ENCODE measurements around the gene RTN3.
A peak's percentile ranks its signal among the peaks of the same experiment; 100 is the strongest.
"Not testable (repeated sequence)": the region's sequence is repeated elsewhere in the genome, so short reads cannot be mapped to it uniquely, and the experiment has no call there.

RTN3 gene

GRCh38 chr11:63771741-63772318 is 90.5 kb downstream of the RTN3 start:
- H3K9me3 ChIP-seq (ENCODE audit: control insufficient read depth, low read length); H3K9ac ChIP-seq (ENCODE audit: low read length); H3K27me3 ChIP-seq (replicated peaks; ENCODE audit: control insufficient read depth, insufficient read depth, low read length); H3K36me3 ChIP-seq (ENCODE audit: control insufficient read depth, insufficient read depth, low read length, severe bottlenecking); H3K4me3 ChIP-seq (ENCODE audit: low read length); DNase-seq (ENCODE audit: low read depth): not testable (repeated sequence)
- peaks cover 21% of the 10 kb centered on the region for H3K4me1 ChIP-seq (ENCODE audit: control insufficient read depth, insufficient read depth, low read length)

GRCh38 chr11:63775191-63775590 is 93.9 kb downstream of the RTN3 start:
- H3K36me3 ChIP-seq (ENCODE audit: control insufficient read depth, insufficient read depth, low read length, severe bottlenecking): no peaks in the 10 kb centered on the region
- DNase-seq (ENCODE audit: low read depth): no peak
- H3K9me3 ChIP-seq (ENCODE audit: control insufficient read depth, low read length): no peaks in the 10 kb centered on the region
- peaks cover 12% of the 10 kb centered on the region for H3K4me1 ChIP-seq (ENCODE audit: control insufficient read depth, insufficient read depth, low read length)
- H3K9ac ChIP-seq (ENCODE audit: low read length): no peak overlapping the region
- no peaks in the 10 kb centered on the region for H3K27me3 ChIP-seq (replicated peaks; ENCODE audit: control insufficient read depth, insufficient read depth, low read length)
- no peak overlapping the region for H3K4me3 ChIP-seq (ENCODE audit: low read length)

GRCh38 chr11:63779039-63779438 is 97.7 kb downstream of the RTN3 start:
- Histone ChIP-seq H3K36me3 (ENCODE audit: control insufficient read depth, insufficient read depth, low read length, severe bottlenecking) (no peaks in the 10 kb centered on the region), H3K4me3 (ENCODE audit: low read length) (no peak overlapping the region), H3K4me1 (ENCODE audit: control insufficient read depth, insufficient read depth, low read length) (peaks cover 5% of the 10 kb centered on the region), H3K27me3 (replicated peaks; ENCODE audit: control insufficient read depth, insufficient read depth, low read length) (no peaks in the 10 kb centered on the region), H3K9me3 (ENCODE audit: control insufficient read depth, low read length) (no peaks in the 10 kb centered on the region), H3K9ac (ENCODE audit: low read length) (no peak overlapping the region)
- DNase-seq (ENCODE audit: low read depth): peak; percentile 45

GRCh38 chr11:63782749-63783148 is 101.4 kb downstream of the RTN3 start:
- Histone ChIP-seq H3K9me3 (ENCODE audit: control insufficient read depth, low read length) (no peaks in the 10 kb centered on the region), H3K4me3 (ENCODE audit: low read length) (no peak overlapping the region), H3K9ac (ENCODE audit: low read length) (no peak overlapping the region), H3K27me3 (replicated peaks; ENCODE audit: control insufficient read depth, insufficient read depth, low read length) (no peaks in the 10 kb centered on the region), H3K36me3 (ENCODE audit: control insufficient read depth, insufficient read depth, low read length, severe bottlenecking) (no peaks in the 10 kb centered on the region), H3K4me1 (ENCODE audit: control insufficient read depth, insufficient read depth, low read length) (peaks cover 5% of the 10 kb centered on the region)
- no peak for DNase-seq (ENCODE audit: low read depth)

GRCh38 chr11:63783925-63784592 is 102.8 kb downstream of the RTN3 start:
- Histone ChIP-seq H3K9ac (ENCODE audit: low read length) (no peak overlapping the region), H3K4me1 (ENCODE audit: control insufficient read depth, insufficient read depth, low read length) (no peaks in the 10 kb centered on the region), H3K4me3 (ENCODE audit: low read length) (no peak overlapping the region), H3K9me3 (ENCODE audit: control insufficient read depth, low read length) (no peaks in the 10 kb centered on the region), H3K27me3 (replicated peaks; ENCODE audit: control insufficient read depth, insufficient read depth, low read length) (no peaks in the 10 kb centered on the region), H3K36me3 (ENCODE audit: control insufficient read depth, insufficient read depth, low read length, severe bottlenecking) (no peaks in the 10 kb centered on the region)
- no peak for DNase-seq (ENCODE audit: low read depth)

- Histone ChIP-seq H3K9ac (ENCODE audit: low read length) (no peak overlapping the region), H3K4me1 (ENCODE audit: control insufficient read depth, insufficient read depth, low read length) (no peaks in the 10 kb centered on the region), H3K9me3 (ENCODE audit: control insufficient read depth, low read length) (peaks cover 2% of the 10 kb centered on the region), H3K36me3 (ENCODE audit: control insufficient read depth, insufficient read depth, low read length, severe bottlenecking) (no peaks in the 10 kb centered on the region), H3K4me3 (ENCODE audit: low read length) (no peak overlapping the region), H3K27me3 (replicated peaks; ENCODE audit: control insufficient read depth, insufficient read depth, low read length) (no peaks in the 10 kb centered on the region)
- DNase-seq (ENCODE audit: low read depth): no peak
These were observed 104.5 kb downstream of the RTN3 start for GRCh38 chr11:63785823-63786222.

GRCh38 chr11:63791495-63792167 is 110.3 kb downstream of the RTN3 start:
- Histone ChIP-seq H3K9me3 (ENCODE audit: control insufficient read depth, low read length) (peaks cover 23% of the 10 kb centered on the region), H3K27me3 (replicated peaks; ENCODE audit: control insufficient read depth, insufficient read depth, low read length) (no peaks in the 10 kb centered on the region), H3K4me3 (ENCODE audit: low read length) (no peak overlapping the region), H3K9ac (ENCODE audit: low read length) (no peak overlapping the region), H3K36me3 (ENCODE audit: control insufficient read depth, insufficient read depth, low read length, severe bottlenecking) (no peaks in the 10 kb centered on the region), H3K4me1 (ENCODE audit: control insufficient read depth, insufficient read depth, low read length) (no peaks in the 10 kb centered on the region)
- no peak for DNase-seq (ENCODE audit: low read depth)

- Histone ChIP-seq H3K36me3 (ENCODE audit: control insufficient read depth, insufficient read depth, low read length, severe bottlenecking) (no peaks in the 10 kb centered on the region), H3K9me3 (ENCODE audit: control insufficient read depth, low read length) (peaks cover 24% of the 10 kb centered on the region), H3K4me3 (ENCODE audit: low read length) (no peak overlapping the region), H3K9ac (ENCODE audit: low read length) (no peak overlapping the region), H3K27me3 (replicated peaks; ENCODE audit: control insufficient read depth, insufficient read depth, low read length) (no peaks in the 10 kb centered on the region), H3K4me1 (ENCODE audit: control insufficient read depth, insufficient read depth, low read length) (no peaks in the 10 kb centered on the region)
- no peak for DNase-seq (ENCODE audit: low read depth)
These were observed 111.9 kb downstream of the RTN3 start for GRCh38 chr11:63793161-63793560.

- Histone ChIP-seq H3K27me3 (replicated peaks; ENCODE audit: control insufficient read depth, insufficient read depth, low read length) (no peaks in the 10 kb centered on the region), H3K9ac (ENCODE audit: low read length) (no peak overlapping the region), H3K36me3 (ENCODE audit: control insufficient read depth, insufficient read depth, low read length, severe bottlenecking) (no peaks in the 10 kb centered on the region), H3K4me1 (ENCODE audit: control insufficient read depth, insufficient read depth, low read length) (no peaks in the 10 kb centered on the region), H3K9me3 (ENCODE audit: control insufficient read depth, low read length) (peaks cover 24% of the 10 kb centered on the region), H3K4me3 (ENCODE audit: low read length) (no peak overlapping the region)
- no peak for DNase-seq (ENCODE audit: low read depth)
These were observed 113.8 kb downstream of the RTN3 start for GRCh38 chr11:63795066-63795465.

GRCh38 chr11:63800921-63801320 is 119.6 kb downstream of the RTN3 start:
- no peak overlapping the region for H3K4me3 ChIP-seq (ENCODE audit: low read length)
- no peak overlapping the region for H3K9ac ChIP-seq (ENCODE audit: low read length)
- no peaks in the 10 kb centered on the region for H3K27me3 ChIP-seq (replicated peaks; ENCODE audit: control insufficient read depth, insufficient read depth, low read length)
- H3K4me1 ChIP-seq (ENCODE audit: control insufficient read depth, insufficient read depth, low read length): peaks cover 9% of the 10 kb centered on the region
- H3K9me3 ChIP-seq (ENCODE audit: control insufficient read depth, low read length): peaks cover 4% of the 10 kb centered on the region
- DNase-seq (ENCODE audit: low read depth): no peak
- H3K36me3 ChIP-seq (ENCODE audit: control insufficient read depth, insufficient read depth, low read length, severe bottlenecking): no peaks in the 10 kb centered on the region

- Histone ChIP-seq H3K9me3 (ENCODE audit: control insufficient read depth, low read length) (no peaks in the 10 kb centered on the region), H3K36me3 (ENCODE audit: control insufficient read depth, insufficient read depth, low read length, severe bottlenecking) (no peaks in the 10 kb centered on the region)
- DNase-seq (ENCODE audit: low read depth): peak; percentile 24
These were observed 121.5 kb downstream of the RTN3 start for GRCh38 chr11:63802637-63803414.

More at GRCh38 chr11:63802637-63803414, 121.5 kb downstream of the RTN3 start:
- Histone ChIP-seq H3K4me1 (ENCODE audit: control insufficient read depth, insufficient read depth, low read length) (peaks cover 9% of the 10 kb centered on the region), H3K27me3 (replicated peaks; ENCODE audit: control insufficient read depth, insufficient read depth, low read length) (no peaks in the 10 kb centered on the region), H3K4me3 (ENCODE audit: low read length) (no peak overlapping the region), H3K9ac (ENCODE audit: low read length) (no peak overlapping the region)

Data from adipocyte (in vitro differentiated cells).